Hair follicular keratinocyte (primary cell): ENCODE measurements around the gene RADIL. TPM values are rescaled to one million over a fixed set of nuclear protein-coding genes. Genes with fewer than 3 reads are reported as not detected.

Source experiments
- total RNA-seq: library from RNA; depleted of rRNA; stranded (reverse); fragments of >200 nt; gene quantifications from 2 replicates; pipeline ENCODE4 v1.2.3, GENCODE V29; 2015

Gene RADIL, protein sequence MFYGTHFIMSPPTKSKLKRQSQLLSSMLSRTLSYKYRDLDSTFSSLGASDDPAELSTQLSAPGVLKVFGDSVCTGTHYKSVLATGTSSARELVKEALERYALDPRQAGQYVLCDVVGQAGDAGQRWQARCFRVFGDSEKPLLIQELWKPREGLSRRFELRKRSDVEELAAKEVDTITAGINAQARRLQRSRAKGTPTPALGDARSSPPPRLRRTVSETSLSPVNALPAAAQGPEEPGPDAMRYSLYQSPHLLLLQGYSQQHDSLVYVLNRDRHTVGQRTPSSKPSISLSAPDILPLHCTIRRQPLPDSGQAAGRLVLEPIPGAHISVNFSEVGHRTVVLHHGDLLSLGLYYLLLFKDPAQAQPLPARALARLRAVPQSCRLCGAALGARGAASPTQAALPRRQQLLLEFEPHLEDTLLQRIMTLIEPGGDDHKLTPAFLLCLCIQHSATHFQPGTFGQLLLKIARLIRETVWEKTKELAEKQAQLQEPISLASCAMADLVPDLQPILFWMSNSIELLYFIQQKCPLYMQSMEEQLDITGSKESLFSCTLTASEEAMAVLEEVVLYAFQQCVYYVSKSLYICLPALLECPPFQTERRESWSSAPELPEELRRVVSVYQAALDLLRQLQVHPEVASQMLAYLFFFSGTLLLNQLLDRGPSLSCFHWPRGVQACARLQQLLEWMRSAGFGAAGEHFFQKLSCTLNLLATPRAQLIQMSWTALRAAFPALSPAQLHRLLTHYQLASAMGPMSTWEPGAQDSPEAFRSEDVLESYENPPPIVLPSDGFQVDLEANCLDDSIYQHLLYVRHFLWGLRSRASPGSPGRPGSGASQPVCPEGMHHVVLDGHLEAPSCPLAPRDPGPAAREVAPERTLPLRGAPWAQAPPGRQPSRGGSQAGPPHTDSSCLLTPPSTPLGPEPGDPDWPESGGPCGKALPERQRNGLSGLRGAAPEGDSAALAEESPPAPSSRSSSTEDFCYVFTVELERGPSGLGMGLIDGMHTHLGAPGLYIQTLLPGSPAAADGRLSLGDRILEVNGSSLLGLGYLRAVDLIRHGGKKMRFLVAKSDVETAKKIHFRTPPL
- not detected in 2 replicates for total RNA-seq

DNA sequence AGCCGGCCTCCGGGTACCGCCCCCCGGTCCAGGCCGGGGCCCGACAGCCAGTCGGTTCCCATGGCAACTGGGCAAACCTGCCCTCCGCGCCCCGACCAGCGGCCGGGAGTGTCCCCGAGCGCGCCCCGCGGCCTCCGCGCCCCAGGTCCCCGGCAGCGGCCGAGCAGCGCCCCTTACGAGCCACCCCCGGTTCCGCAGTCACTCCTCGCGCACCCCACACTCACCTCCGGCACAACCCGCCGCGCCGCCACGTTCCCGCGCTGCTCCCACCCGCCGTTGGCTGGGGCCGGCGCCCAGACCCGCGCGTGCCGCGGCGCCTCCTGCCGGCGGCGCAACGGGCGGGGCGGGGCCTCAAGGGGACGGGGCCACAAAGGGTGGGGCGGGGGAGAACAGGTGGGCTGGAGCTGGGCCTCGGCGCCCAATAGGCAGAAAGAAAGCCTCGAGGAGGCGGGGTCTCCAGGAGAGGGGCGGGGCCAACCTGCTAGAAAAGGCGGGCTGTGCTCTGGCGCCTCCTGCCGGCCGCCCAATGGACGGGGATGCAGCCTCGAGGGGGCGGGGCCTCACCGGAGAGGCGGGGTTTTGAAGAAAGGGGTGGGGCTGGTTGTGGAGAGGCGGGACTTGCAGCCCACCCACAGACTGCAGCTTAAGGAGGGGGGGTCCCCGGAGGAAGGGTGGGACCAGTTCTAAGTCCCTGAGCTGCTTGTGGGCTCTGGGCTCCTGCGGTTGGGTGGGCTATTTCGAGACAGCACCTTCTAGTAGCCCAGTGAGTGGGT lies at the start of gene RADIL:
TSS of gene RADIL (minus strand) at position 345 of the 773 bp plus-strand sequence. CDS start 5,577 bp downstream, outside the sequence.

GRCh38 chr7:4861673-4862072 lies 21.8 kb downstream of the RADIL start, which contains the start of gene PAPOLB:
Gene PAPOLB, minus strand, starts transcription at chr7:4862030. Its CDS starts 220 bp downstream, at chr7:4861810.

DNA sequence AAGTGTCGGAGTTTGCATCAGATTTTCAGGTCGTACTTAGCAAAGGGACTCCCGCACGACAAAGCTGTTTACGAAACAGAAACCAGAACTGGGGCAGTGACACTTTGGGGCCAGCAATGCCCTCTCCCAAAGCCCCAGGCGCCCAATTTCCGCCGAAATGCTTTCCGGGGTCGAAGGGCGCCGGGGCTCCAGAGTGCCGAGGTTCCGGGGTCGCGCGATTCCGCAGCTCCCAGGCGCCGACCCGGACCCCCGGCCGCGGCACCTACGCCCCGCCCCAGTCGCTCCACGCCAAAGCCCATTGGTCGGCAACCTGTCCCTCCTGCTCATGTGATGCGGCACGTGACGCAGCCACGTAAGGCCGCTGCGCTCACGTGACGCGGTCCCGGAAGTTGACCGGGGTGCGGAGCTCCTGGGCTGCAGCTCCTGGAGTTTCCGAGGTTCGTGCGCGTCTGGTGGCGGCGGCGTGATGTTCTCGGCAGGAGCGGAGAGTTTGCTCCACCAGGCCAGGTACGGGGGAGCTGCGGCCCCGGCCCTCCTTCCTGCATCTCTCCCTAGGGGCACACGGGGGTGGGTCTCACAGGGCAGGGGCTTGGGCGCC lies 108.2 kb downstream of the RADIL start, which contains the start of gene AP5Z1:
TSS of gene AP5Z1 (plus strand) at position 374 of the 598 bp plus-strand sequence. CDS start at position 467, 93 bp downstream.

Other genes starting within 250 kb of the RADIL start
- 21.0 and 24.8 TPM in 2 replicates for gene FOXK1, start 201.4 kb downstream of the RADIL start, total RNA-seq
- 15.7 and 20.4 TPM in 2 replicates for gene AP5Z1, start 108.1 kb downstream of the RADIL start, total RNA-seq
- gene PAPOLB, start 21.7 kb downstream of the RADIL start, total RNA-seq, result not detected in 2 replicates
- not detected in 2 replicates for gene MMD2, start 75.5 kb upstream of the RADIL start, total RNA-seq
- 4.2 and 5.2 TPM in 2 replicates for gene RBAK, start 162.1 kb upstream of the RADIL start, total RNA-seq